ENCODE data around the gene STARD7.

GRCh38 chr2:96135171-96135570 lies 73.5 kb downstream of the STARD7 start:
- TF ChIP-seq CTCF (IDR thresholded peaks at IDR 0.05), result no peak
- TF ChIP-seq POLR2A (IDR thresholded peaks at IDR 0.05; ENCODE audit: low read length), result no peak
- TF ChIP-seq MYC (IDR thresholded peaks at IDR 0.05; ENCODE audit: borderline replicate concordance, low read length), result no peak

Data from A549 (cell line).